ENCODE data around the gene SDK1.

GRCh38 chr7:4195660-4196059 lies 894.6 kb downstream of the SDK1 start:
- TF ChIP-seq ARNT (IDR thresholded peaks at IDR 0.05) (no peak), SP1 (IDR thresholded peaks at IDR 0.05) (no peak), HDGF (IDR thresholded peaks at IDR 0.05; ENCODE audit: borderline replicate concordance) (no peak), FOXK2 (IDR thresholded peaks at IDR 0.05) (no peak), NFRKB (IDR thresholded peaks at IDR 0.05) (no peak), BHLHE40 (IDR thresholded peaks at IDR 0.05; ENCODE audit: borderline replicate concordance) (no peak)
